Esophagus (tissue), 2 donors: ENCODE measurements around the gene MYO1C. TPM values are rescaled to one million over a fixed set of nuclear protein-coding genes. Genes with fewer than 3 reads are reported as not detected.
A peak's percentile ranks its signal among the peaks of the same experiment; 100 is the strongest.
"Not testable (repeated sequence)": the region's sequence is repeated elsewhere in the genome, so short reads cannot be mapped to it uniquely, and the experiment has no call there.

ENCODE experiments used
- H3K27ac ChIP-seq, 2 donors: one replicate each; pipeline ENCODE4 v1.5.1; 2013; ENCODE audit warnings: low read depth in 2 of 2, mild to moderate bottlenecking in 2 of 2, inconsistent platforms in 1 of 2, low read length in 1 of 2, moderate library complexity in 1 of 2
- H3K27me3 ChIP-seq, 2 donors: one replicate each; pipeline ENCODE4 v1.6.1; 2013; ENCODE audit warnings: low read length in 2 of 2, control low read depth in 1 of 2, mild to moderate bottlenecking in 1 of 2; ENCODE audit not compliant: insufficient read depth in 2 of 2, control insufficient read depth in 1 of 2
- H3K36me3 ChIP-seq, 2 donors: one replicate each; pipeline ENCODE4 v1.6.1; 2013; ENCODE audit warnings: low read length in 1 of 2; ENCODE audit not compliant: control insufficient read depth in 2 of 2, insufficient read depth in 2 of 2
- H3K4me1 ChIP-seq, 2 donors: one replicate each; pipeline ENCODE4 v1.6.1; 2013; ENCODE audit warnings: low read length in 1 of 2; ENCODE audit not compliant: control insufficient read depth in 2 of 2, insufficient read depth in 2 of 2
- H3K4me3 ChIP-seq, 2 donors: one replicate each; pipeline ENCODE4 v1.5.1; 2013; ENCODE audit warnings: low read length in 2 of 2, mild to moderate bottlenecking in 2 of 2, low read depth in 1 of 2, moderate library complexity in 1 of 2
- H3K9me3 ChIP-seq, 2 donors: one replicate each; pipeline ENCODE4 v1.6.1; 2013; ENCODE audit warnings: mild to moderate bottlenecking in 2 of 2, low read depth in 1 of 2, low read length in 1 of 2, moderate library complexity in 1 of 2; ENCODE audit not compliant: control insufficient read depth in 2 of 2, insufficient read depth in 1 of 2
- WGBS, 2 donors: extraction: QIAGEN DNeasy Blood & Tissue Kit; methylation state at CpG; one replicate each; pipeline ENCODE4 v1.1.7; 2013; 5-methylcytosine and 5-hydroxymethylcytosine counted together
- polyA plus RNA-seq, 2 donors: library from polyadenylated mRNA; stranded (reverse); fragments of 200-250 nt; gene quantifications; one replicate each; pipeline ENCODE4 v1.2.3, GENCODE V29; 2013
- donor health status: healthy with polysubstance abuse.
- donor health status: Bipolar disorder and iron deficiency.

MYO1C gene
- polyA plus RNA-seq, 2 donors = 42.0 to 45.0 TPM

DNA sequence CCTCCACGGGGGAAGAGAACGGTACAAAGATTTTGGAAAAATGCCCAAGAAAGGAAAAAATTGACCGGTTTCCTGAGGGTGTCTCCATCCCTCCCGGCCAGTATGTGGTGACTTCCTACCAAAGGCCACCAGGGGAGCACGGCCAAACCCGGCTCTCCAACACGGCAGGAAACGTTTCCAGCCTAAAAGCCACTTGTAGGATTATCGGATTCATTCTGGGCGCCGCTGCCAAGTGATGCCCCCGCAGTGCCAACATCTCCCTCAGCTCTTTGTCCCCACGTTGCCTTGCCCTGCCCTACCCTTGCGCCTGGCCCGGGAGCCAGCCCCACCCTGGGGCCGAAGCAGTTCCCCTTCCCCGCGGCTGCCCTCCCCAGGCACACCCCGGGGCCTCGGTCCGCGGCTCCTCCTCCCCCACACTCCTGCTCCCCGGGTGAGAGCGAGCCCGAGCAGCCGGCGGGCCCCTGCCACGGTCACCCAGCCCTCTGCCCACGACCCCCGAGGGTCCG, 37.1 kb downstream of the MYO1C start:
- Histone ChIP-seq H3K27ac (peak overlapping the region; percentile 99 to 100), H3K9me3 (no peaks in the 10 kb centered on the region), H3K4me3 (peak overlapping the region; percentile 96 to 98), H3K27me3 (no peaks in the 10 kb centered on the region), H3K36me3 (no peaks in the 10 kb centered on the region), H3K4me1 (no peaks in the 10 kb centered on the region)
- WGBS, 2 donors = 0 to 2% methylated on average over 22 to 31 of the region's 31 CpGs

- Histone ChIP-seq H3K4me3 (peak overlapping the region; percentile 96 to 98), H3K36me3 (no peaks in the 10 kb centered on the region), H3K4me1 (no peaks in the 10 kb centered on the region), H3K9me3 (no peaks in the 10 kb centered on the region), H3K27ac (peak overlapping the region; percentile 99 to 100), H3K27me3 (no peaks in the 10 kb centered on the region)
- 34 to 48% methylated on average over 9 of the region's 9 CpGs for WGBS, 2 donors
These were observed 37.9 kb downstream of the MYO1C start for GRCh38 chr17:1454541-1454940.

- H3K36me3 ChIP-seq, H3K9me3 ChIP-seq, H3K4me3 ChIP-seq, H3K4me1 ChIP-seq, H3K27ac ChIP-seq, H3K27me3 ChIP-seq: not testable (repeated sequence)
- 83 to 86% methylated on average over 11 of the region's 11 CpGs for WGBS, 2 donors
These were observed 38.8 kb downstream of the MYO1C start for GRCh38 chr17:1453694-1454093.

- WGBS, 2 donors = 63 to 74% methylated on average over 5 of the region's 5 CpGs
- Histone ChIP-seq H3K9me3 (no peaks in the 10 kb centered on the region), H3K4me3 (no peak overlapping the region), H3K36me3 (peaks cover 0 to 3% of the 10 kb centered on the region in 2 donors), H3K27ac (no peak overlapping the region), H3K4me1 (no peaks in the 10 kb centered on the region), H3K27me3 (no peaks in the 10 kb centered on the region)
These were observed 39.6 kb downstream of the MYO1C start for GRCh38 chr17:1452836-1453235.

DNA sequence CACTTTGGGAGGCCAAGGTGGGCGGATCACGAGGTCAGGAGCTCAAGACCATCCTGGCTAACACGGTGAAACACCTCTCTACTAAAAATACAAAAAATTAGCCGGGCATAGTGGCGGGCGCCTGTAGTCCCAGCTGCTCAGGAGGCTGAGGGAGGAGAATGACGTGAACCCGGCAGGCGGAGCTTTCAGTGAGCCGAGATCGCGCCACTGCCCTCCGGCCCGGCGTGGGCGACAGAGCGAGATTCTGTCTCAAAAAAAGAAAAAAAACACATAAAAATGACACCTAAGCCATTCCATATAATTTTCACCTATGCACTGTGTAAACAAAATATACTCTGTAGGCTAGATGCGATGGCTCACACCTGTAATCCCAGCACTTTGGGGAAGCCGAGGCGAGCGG, 42.2 kb downstream of the MYO1C start:
- H3K4me1 ChIP-seq, H3K4me3 ChIP-seq, H3K27ac ChIP-seq, H3K36me3 ChIP-seq, H3K9me3 ChIP-seq, H3K27me3 ChIP-seq: not testable (repeated sequence)
- 96 to 98% methylated on average over 20 to 21 of the region's 21 CpGs for WGBS, 2 donors

- Histone ChIP-seq H3K36me3 (peaks cover 0 to 6% of the 10 kb centered on the region in 2 donors), H3K9me3 (no peaks in the 10 kb centered on the region), H3K4me3 (no peak overlapping the region), H3K27ac (no peak overlapping the region), H3K27me3 (no peaks in the 10 kb centered on the region), H3K4me1 (peaks cover 0 to 8% of the 10 kb centered on the region in 2 donors)
- WGBS, 2 donors = 77 to 83% methylated on average over 5 of the region's 5 CpGs
These were observed 43.0 kb downstream of the MYO1C start for GRCh38 chr17:1449412-1449967.

DNA sequence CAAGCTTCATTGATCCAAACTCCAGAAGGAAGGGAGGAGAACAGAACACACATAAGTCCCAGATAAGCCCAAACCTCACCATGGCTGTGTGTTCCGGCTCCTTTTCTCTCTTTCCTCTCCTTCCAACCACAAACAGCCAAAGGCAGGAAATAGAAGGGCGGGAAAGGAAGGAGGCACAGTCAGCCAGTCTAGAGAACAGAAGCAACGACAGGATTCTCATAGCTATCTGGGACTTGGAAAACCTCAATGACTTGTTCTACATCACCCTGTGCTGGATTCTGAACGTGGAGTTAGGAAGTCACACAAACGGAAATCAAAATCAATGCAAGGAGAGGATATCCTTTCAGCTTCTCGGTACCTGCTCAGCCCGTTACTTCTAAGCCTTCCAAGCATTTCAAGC, 45.4 kb downstream of the MYO1C start:
- Histone ChIP-seq H3K9me3 (no peaks in the 10 kb centered on the region), H3K4me3 (no peak overlapping the region), H3K27ac (peak overlapping the region in 1 of 2 donors; percentile 0), H3K4me1 (peaks cover 0 to 8% of the 10 kb centered on the region in 2 donors), H3K36me3 (peaks cover 0 to 9% of the 10 kb centered on the region in 2 donors), H3K27me3 (no peaks in the 10 kb centered on the region)
- 67 to 70% methylated on average over 7 of the region's 7 CpGs for WGBS, 2 donors

DNA sequence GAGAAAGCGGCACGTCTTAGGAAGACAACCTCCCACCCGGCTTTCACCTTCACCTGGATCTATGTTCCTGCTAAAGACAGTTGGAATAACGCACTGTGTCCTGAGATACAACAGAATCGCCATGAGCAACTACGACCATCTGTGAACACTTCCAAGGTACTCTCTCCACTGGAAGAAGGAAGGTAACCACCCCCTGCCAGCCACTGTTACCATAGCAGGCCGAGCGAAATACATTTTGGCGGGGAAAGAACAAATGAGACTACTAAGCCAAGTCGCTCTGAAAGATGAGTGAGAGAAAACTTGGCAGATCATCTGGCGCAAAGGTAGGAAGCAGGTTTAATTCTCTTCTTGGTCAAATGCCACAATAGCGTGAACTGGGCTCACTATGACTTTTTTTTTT, 46.3 kb downstream of the MYO1C start:
- H3K27me3 ChIP-seq = no peaks in the 10 kb centered on the region
- H3K36me3 ChIP-seq = peaks cover 0 to 9% of the 10 kb centered on the region in 2 donors
- no peaks in the 10 kb centered on the region for H3K9me3 ChIP-seq
- WGBS, 2 donors = 67 to 79% methylated on average over 12 of the region's 12 CpGs
- peaks cover 0 to 8% of the 10 kb centered on the region in 2 donors for H3K4me1 ChIP-seq
- no peak overlapping the region for H3K4me3 ChIP-seq
- no peak overlapping the region for H3K27ac ChIP-seq

DNA sequence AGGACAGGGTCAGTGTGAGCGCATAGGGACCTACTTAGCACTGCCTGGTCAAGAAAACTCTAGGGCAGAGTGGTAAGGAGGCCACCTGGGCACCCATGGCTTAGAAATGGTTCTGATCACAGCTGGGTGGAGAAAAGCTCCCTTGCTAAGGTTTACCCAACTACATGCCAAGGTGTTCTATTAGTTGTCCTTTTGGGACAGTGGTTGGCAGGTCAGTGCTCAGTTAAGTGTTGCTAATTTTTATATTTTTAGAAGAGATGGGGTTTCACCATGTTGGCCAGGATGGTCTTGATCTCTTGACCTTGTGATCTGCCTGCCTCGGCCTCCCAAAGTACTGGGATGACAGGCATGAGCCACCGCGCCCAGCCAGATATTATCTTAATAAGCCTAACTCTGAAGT, 46.8 kb downstream of the MYO1C start:
- WGBS, 2 donors = 94 to 95% methylated on average over 4 of the region's 4 CpGs
- not testable (repeated sequence) for H3K36me3 ChIP-seq, H3K9me3 ChIP-seq, H3K4me3 ChIP-seq, H3K4me1 ChIP-seq, H3K27ac ChIP-seq, H3K27me3 ChIP-seq

DNA sequence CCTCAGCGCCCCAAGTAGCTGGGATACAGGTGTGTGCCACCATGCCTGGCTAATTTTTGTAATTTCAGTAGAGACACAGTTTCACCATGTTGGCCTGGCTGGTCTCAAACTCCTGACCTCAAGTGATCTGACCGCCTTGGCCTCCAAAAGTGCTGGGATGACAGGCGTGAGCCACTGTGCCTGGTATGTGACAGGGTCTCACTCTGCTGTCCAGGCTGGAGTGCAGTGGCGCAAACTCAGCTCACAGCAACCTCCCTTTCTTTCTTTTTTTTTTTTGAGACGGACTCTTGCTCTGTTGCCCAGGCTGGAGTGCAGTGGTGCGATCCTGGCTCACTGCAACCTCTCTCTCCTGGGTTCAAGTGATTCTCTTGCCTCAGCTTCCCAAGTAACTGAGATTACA, 49.8 kb downstream of the MYO1C start:
- not testable (repeated sequence) for H3K4me3 ChIP-seq, H3K9me3 ChIP-seq, H3K27me3 ChIP-seq, H3K4me1 ChIP-seq, H3K36me3 ChIP-seq, H3K27ac ChIP-seq
- 93 to 94% methylated on average over 6 of the region's 6 CpGs for WGBS, 2 donors
